Omental fat pad (tissue), 4 donors: ENCODE measurements around the gene ASXL3. TPM values are rescaled to one million over a fixed set of nuclear protein-coding genes. Genes with fewer than 3 reads are reported as not detected.

Experiments used
- ATAC-seq: fragments of 150-250 bp; one replicate; pipeline ENCODE4 v1.9.1; 2016; ENCODE audit warnings: mild to moderate bottlenecking, moderate library complexity; ENCODE audit not compliant: low FRiP score
- DNase-seq: peaks from one replicate; pipeline ENCODE4 v3.0.0-alpha.2; 2019; ENCODE audit warnings: low spot score
- CTCF ChIP-seq, 3 donors: fragments of 450-650 bp; IDR thresholded peaks; one replicate each; pipeline ENCODE4 v1.5.1; 2016 to 2017; ENCODE audit warnings: antibody characterized with exemption in 3 of 3, mild to moderate bottlenecking in 3 of 3, moderate library complexity in 2 of 3
- total RNA-seq, 4 donors: library from RNA; depleted of rRNA; stranded (reverse); fragments of >200 nt; gene quantifications; one replicate each; pipeline ENCODE4 v1.1.0, GENCODE V29; 2016

Gene ASXL3
- total RNA-seq, 4 donors from 2014 or later = 0.36 to 5.4 (median 0.70) TPM

- ATAC-seq (no peak), DNase-seq (no peak)
- TF ChIP-seq CTCF (IDR thresholded peaks at IDR 0.05) = no peak
Observed at GRCh38 chr18:33781429-33781828, 203.4 kb downstream of the ASXL3 start.

Other genes with a start within 250 kb of the ASXL3 start
- 10 to 100 TPM in 1 of 4 donors, 1 to 10 TPM in 3; 2.6 to 10.6 (median 3.5) TPM for gene CCDC178, start 137.5 kb upstream of the ASXL3 start, total RNA-seq